Large intestine (tissue), 3 donors: ENCODE results near the gene TAP1. TPM values are rescaled to one million over a fixed set of nuclear protein-coding genes. Genes with fewer than 3 reads are reported as not detected.

Experiments
- DNase-seq, 2 donors: peaks; one replicate each; pipeline versions ENCODE4 v3.0.0 to v3.0.0-alpha.2; 2013
- H3K27ac ChIP-seq: one replicate; pipeline ENCODE4 v1.5.1; 2013; ENCODE audit warnings: low read length
- H3K27me3 ChIP-seq: 2 replicates; pipeline ENCODE4 v1.6.1; 2013; ENCODE audit warnings: low read length; ENCODE audit not compliant: control insufficient read depth, insufficient read depth
- H3K36me3 ChIP-seq: 2 replicates; pipeline ENCODE4 v1.6.1; 2013; ENCODE audit warnings: low read length; ENCODE audit not compliant: control insufficient read depth, insufficient read depth
- H3K4me1 ChIP-seq: one replicate; pipeline ENCODE4 v1.6.1; 2013; ENCODE audit warnings: low read length; ENCODE audit not compliant: control insufficient read depth, insufficient read depth
- H3K4me3 ChIP-seq: one replicate; pipeline ENCODE4 v1.5.1; 2013; ENCODE audit warnings: low read length
- H3K9me3 ChIP-seq: one replicate; pipeline ENCODE4 v1.6.1; 2013; ENCODE audit warnings: mild to moderate bottlenecking, low read depth, low read length, moderate library complexity; ENCODE audit not compliant: control insufficient read depth
- WGBS: methylation state at CpG from one replicate; pipeline ENCODE4 v1.1.5; 2013; ENCODE audit warnings: low lambda C conversion rate; ENCODE audit not compliant: insufficient coverage; 5-methylcytosine and 5-hydroxymethylcytosine counted together
- polyA plus RNA-seq: library from polyadenylated mRNA; unstranded; fragments of 120-200 nt; gene quantifications from one replicate; pipeline ENCODE4 v1.2.1, GENCODE V29; 2013

The TAP1 gene
- polyA plus RNA-seq, 1 donor, result 18.7 TPM

DNA sequence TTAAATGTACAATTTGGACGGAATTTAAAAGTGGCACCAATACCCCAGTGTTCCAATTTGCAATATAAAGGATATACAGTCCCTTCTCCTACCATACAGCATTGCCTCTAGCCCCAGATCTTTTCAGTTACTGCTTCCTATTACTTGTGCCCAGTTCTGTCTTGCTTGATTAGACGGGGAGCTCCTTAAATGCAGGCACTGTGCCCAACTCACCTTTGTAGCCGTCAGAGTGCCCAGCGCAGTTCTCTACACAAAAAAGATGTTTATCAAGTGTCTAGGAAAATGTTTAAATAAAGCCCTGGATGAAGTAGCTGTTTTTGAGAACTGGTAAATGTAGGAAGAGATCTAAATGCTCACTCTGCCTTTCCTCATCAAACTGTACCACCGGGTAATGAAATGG, 22.6 kb downstream of the TAP1 start:
- Histone ChIP-seq H3K27ac (no peak overlapping the region), H3K9me3 (no peaks in the 10 kb centered on the region), H3K27me3 (no peaks in the 10 kb centered on the region), H3K4me3 (no peak overlapping the region), H3K4me1 (no peaks in the 10 kb centered on the region), H3K36me3 (peaks cover 22% of the 10 kb centered on the region)
- no peak for DNase-seq
- WGBS, result no CpG with 5 or more reads among the region's 5 CpGs

DNA sequence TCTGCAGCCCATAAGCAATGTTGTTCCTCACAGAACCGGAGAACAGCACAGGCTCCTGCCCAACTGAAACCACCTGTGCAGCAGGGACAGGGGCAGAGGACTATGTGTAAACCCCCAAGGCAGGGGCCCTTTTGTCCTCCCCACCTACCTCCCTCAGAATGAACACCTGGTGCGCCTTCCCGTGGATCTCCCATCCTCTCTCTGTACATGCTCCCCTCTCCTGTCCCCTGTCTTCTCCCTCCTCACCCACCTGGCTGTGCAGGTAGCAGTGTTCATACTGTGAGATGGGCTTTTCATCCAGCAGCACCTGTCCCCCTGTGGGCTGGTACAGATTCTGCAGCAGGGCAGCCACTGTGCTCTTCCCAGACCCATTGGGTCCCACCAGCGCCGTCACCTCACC, 23.5 kb downstream of the TAP1 start:
- no peaks in the 10 kb centered on the region for H3K9me3 ChIP-seq
- peaks cover 19% of the 10 kb centered on the region for H3K36me3 ChIP-seq
- H3K4me1 ChIP-seq, result no peaks in the 10 kb centered on the region
- no peak for DNase-seq
- no peak overlapping the region for H3K4me3 ChIP-seq
- 100% methylated on average over 2 of the region's 5 CpGs for WGBS
- H3K27ac ChIP-seq, result no peak overlapping the region
- no peaks in the 10 kb centered on the region for H3K27me3 ChIP-seq

DNA sequence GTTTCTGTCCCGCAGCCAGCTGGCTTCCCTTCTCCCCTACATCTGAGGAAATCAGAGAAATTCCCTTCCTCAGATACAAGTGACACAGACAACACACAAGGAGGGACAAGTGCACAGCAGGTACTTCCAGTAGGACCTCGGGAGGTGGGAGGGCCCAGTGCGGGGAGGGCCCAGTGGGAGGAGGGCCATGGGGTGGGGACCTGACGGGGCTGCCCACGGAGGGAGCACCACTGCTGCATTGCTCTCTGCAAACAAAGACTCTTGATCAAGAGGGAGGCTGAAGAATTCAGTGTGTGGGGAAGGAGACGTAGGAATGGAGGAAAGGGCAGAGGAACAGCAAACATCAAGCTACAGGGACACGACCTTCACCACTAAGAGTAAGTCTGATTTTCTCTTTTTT, 24.0 kb downstream of the TAP1 start:
- Histone ChIP-seq H3K4me3 (no peak overlapping the region), H3K27me3 (no peaks in the 10 kb centered on the region), H3K36me3 (peaks cover 19% of the 10 kb centered on the region), H3K4me1 (no peaks in the 10 kb centered on the region), H3K9me3 (no peaks in the 10 kb centered on the region), H3K27ac (no peak overlapping the region)
- no peak for DNase-seq
- WGBS, result 71% methylated on average over 1 of the region's 7 CpGs

DNA sequence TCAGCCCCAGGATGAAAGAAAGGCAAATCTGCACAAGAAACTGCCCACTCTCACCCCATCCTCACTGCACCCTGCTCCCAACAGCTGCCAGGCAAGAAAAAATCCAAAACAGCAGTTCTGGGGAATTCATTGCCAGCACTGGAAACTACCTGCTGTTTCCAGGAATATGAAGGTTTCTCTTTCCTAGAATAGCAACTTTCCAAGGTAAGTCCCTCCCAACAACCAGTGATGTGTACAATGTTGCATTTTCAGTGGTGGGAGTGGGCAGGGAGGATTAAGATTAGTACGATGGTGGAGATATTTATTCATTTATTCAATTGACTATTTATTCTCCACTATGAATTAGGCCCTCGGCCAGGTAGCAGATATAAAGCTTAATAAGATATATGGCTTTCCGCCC, 26.5 kb downstream of the TAP1 start:
- Histone ChIP-seq H3K27me3 (no peaks in the 10 kb centered on the region), H3K4me3 (no peak overlapping the region), H3K36me3 (peaks cover 15% of the 10 kb centered on the region), H3K27ac (no peak overlapping the region), H3K9me3 (no peaks in the 10 kb centered on the region), H3K4me1 (no peaks in the 10 kb centered on the region)
- no peak for DNase-seq
- WGBS, result 100% methylated on average over 2 of the region's 3 CpGs

DNA sequence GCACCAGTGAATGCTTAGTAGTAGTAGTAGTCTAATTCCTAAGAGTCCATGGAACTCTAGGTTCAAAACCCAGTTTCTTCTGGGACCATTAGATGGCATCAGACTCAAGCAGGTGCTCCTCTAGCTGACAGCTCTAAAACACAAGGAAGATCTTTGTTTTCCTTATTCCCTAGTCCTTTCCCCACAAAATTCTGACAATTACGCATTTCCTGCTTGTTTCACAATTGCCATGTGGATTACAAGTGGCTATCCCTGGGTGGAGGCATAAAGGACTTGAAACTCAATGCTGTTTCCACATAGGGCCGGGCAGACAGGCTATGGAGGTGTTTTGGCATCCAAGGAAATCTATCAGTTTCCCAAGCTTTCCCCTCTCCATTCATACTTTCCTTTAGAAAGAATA, 27.5 kb downstream of the TAP1 start:
- H3K4me3 ChIP-seq, result no peak overlapping the region
- no CpG with 5 or more reads among the region's 2 CpGs for WGBS
- H3K27ac ChIP-seq, result no peak overlapping the region
- H3K9me3 ChIP-seq, result no peaks in the 10 kb centered on the region
- peak in 1 of 2 donors; percentile 31 for DNase-seq
- H3K36me3 ChIP-seq, result peaks cover 11% of the 10 kb centered on the region
- no peaks in the 10 kb centered on the region for H3K27me3 ChIP-seq
- H3K4me1 ChIP-seq, result no peaks in the 10 kb centered on the region

DNA sequence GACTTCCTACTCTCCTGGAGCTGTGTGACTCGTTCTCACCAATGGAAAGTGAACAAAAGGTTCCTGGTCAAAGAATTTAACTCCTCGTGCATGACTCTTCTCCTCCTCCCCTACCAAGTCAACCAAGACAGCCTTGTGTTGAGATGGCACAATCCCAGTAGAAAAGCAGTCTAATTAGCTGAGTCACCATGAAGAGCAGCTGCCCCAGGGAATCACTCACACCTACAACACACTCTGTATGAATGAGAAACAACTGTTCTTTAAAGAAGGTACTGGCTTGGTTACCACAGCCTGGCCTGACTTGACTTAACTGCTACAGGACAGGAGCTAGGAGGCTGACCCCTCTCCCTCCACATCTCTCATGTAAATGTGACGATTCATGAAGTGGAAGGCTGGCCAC, 33.8 kb downstream of the TAP1 start:
- Histone ChIP-seq H3K27ac (no peak overlapping the region), H3K36me3 (no peaks in the 10 kb centered on the region), H3K4me1 (no peaks in the 10 kb centered on the region), H3K4me3 (no peak overlapping the region), H3K27me3 (peaks cover 5% of the 10 kb centered on the region), H3K9me3 (no peaks in the 10 kb centered on the region)
- DNase-seq, result no peak
- WGBS, result no CpG with 5 or more reads among the region's 3 CpGs

DNA sequence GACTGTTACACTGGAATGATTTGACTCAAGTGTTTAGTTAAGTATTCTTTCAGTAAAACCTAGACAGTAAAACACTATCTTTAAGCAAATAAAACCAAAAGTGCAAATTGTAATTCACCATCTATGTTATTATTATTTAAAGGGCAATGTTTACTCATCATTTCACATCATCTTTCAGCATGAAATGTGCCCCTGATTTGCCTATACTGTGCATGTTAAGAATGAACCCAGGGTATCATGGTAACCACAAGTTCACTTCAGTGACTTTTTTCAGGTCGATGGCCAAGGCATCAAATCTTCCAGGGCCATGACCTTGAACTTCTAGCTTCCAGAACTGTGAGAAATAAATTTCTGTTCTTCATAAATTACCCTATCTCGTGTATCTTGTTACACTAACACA, 34.6 kb downstream of the TAP1 start:
- Histone ChIP-seq H3K27ac (no peak overlapping the region), H3K9me3 (no peaks in the 10 kb centered on the region), H3K36me3 (no peaks in the 10 kb centered on the region), H3K27me3 (peaks cover 11% of the 10 kb centered on the region), H3K4me1 (no peaks in the 10 kb centered on the region), H3K4me3 (no peak overlapping the region)
- no peak for DNase-seq
- WGBS, result 100% methylated on average over 1 of the region's 2 CpGs

DNA sequence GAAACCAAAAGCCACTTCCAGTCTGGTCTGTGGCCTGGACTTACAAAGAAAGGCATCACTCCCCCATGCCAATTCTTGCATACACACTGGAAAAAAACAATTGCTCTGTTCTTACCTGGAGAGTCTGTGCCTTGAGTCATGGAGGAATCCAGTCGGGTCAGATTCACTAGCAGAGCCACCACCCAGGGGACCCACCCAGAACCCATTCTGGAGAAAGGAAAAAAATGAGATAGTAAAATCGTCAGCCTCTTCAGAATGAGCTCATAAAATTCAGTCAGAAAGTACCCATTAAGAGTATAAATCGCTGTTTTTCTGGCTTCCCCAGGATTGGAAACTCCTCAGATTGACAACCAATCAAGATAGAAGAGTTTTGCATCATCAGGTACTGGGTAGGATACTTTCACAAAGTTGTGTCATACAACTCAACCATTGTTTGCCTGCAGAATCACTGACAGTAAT, 36.7 kb downstream of the TAP1 start, which contains the start of gene HLA-DOB:
TSS of gene HLA-DOB (minus strand) at position 257 of the 459 bp plus-strand sequence. CDS start at position 206, 51 bp downstream.
- Histone ChIP-seq H3K4me1 (no peaks in the 10 kb centered on the region), H3K4me3 (no peak within 1 kb of the TSS), H3K27ac (no peak within 1 kb of the TSS), H3K36me3 (no peaks in the 10 kb centered on the region), H3K9me3 (no peaks in the 10 kb centered on the region), H3K27me3 (peaks cover 24% of the 10 kb centered on the region)
- WGBS, result no CpG with 5 or more reads among the region's 3 CpGs
- peak in 1 of 2 donors; percentile 17 for DNase-seq

DNA sequence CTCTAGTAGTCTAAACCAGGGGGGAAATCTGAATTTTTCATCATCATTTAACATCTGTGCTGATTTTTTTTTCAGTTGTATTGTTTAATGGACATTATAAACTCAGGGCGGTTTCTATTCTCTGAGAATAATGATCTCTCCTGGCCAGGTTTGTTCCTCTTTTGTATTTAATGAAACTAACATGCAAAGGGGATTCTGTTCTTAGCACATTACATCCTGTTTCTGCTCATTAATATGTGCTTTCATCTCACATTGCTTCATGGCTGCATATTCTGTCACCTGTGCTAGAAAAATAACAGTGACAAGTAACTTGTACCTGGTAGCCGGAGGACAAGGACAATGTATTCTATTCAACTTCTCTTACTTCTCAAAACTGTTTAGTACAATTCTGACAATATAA, 37.5 kb downstream of the TAP1 start:
- WGBS, result 100% methylated on average over 2 of the region's 2 CpGs
- H3K9me3 ChIP-seq, result no peaks in the 10 kb centered on the region
- no peak overlapping the region for H3K4me3 ChIP-seq
- H3K27me3 ChIP-seq, result peaks cover 24% of the 10 kb centered on the region
- DNase-seq, result no peak
- H3K4me1 ChIP-seq, result no peaks in the 10 kb centered on the region
- H3K27ac ChIP-seq, result no peak overlapping the region
- no peaks in the 10 kb centered on the region for H3K36me3 ChIP-seq

DNA sequence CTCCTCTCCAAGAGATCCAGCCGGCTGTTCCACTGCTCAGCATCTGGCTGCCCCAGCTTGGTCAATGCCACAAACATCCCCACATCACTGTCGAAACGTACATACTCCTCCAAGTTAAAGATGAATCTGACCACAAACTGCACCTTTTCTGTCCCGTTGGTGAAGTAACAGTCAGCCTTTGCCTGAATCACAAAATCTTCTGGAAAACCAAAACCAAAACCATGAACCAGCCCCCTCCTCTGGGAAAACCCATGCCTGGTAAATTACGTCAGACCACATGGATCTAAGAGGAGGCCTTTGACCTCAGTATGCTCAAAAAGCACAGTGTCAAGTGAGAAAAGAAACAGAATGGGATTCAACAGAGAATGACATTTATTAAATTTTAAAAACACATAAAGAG, 38.4 kb downstream of the TAP1 start:
- Histone ChIP-seq H3K36me3 (no peaks in the 10 kb centered on the region), H3K9me3 (no peaks in the 10 kb centered on the region), H3K27me3 (peaks cover 21% of the 10 kb centered on the region), H3K4me1 (no peaks in the 10 kb centered on the region), H3K27ac (no peak overlapping the region), H3K4me3 (no peak overlapping the region)
- no peak for DNase-seq
- no CpG with 5 or more reads among the region's 5 CpGs for WGBS

DNA sequence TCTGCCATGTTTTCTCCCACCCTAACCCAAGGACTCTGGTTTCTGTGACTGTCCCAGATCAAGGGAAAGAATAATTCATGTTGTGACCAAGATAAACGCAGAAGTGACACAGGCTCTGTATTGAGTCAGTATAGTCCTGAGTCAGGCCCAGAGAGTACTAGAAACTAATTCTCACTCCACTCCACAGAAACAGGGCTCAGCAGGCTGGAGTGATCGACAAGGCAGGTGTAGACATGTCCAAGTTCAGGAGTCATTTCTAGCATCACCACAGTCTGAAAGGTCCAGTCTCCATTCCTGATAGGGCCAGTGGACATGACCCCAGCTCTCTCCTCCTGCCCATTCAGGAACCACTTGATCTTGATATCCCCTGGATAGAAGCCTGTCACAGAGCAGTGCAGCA, 39.4 kb downstream of the TAP1 start:
- Histone ChIP-seq H3K27ac (no peak overlapping the region), H3K4me3 (no peak overlapping the region), H3K4me1 (no peaks in the 10 kb centered on the region), H3K36me3 (no peaks in the 10 kb centered on the region), H3K9me3 (no peaks in the 10 kb centered on the region), H3K27me3 (peaks cover 21% of the 10 kb centered on the region)
- 100% methylated on average over 1 of the region's 2 CpGs for WGBS
- DNase-seq, result no peak
